Transverse colon (tissue), 4 donors: ENCODE data around the gene NPR3. TPM values are rescaled to one million over a fixed set of nuclear protein-coding genes. Genes with fewer than 3 reads are reported as not detected.

Experiments used
- DNase-seq: peaks from one replicate; pipeline ENCODE4 v3.0.0-alpha.2; 2019
- H3K27ac ChIP-seq, 4 donors: fragments of 200-600 bp; sonication (generic); 2 replicates each; pipeline ENCODE4 v1.5.1; 2016 to 2018; ENCODE audit warnings: inconsistent platforms in 4 of 4
- H3K27me3 ChIP-seq: fragments of 200-600 bp; sonication (generic); 2 replicates; pipeline ENCODE4 v1.5.1; 2017; ENCODE audit warnings: inconsistent platforms
- H3K36me3 ChIP-seq, 4 donors: fragments of 200-600 bp; sonication (generic); 2 replicates each; pipeline ENCODE4 v1.5.1; 2017 to 2019; ENCODE audit warnings: inconsistent platforms in 4 of 4
- H3K4me1 ChIP-seq, 4 donors: fragments of 200-600 bp; sonication (generic); 2 replicates each; pipeline ENCODE4 v1.5.1; 2017 to 2020; ENCODE audit warnings: inconsistent platforms in 4 of 4
- H3K4me3 ChIP-seq, 4 donors: fragments of 200-600 bp; sonication (generic); 1 replicate in 1 of 4; 2 replicates in 3 of 4; pipeline versions ENCODE4 v1.5.1 to v1.6.1; 2017 to 2019; ENCODE audit warnings: inconsistent platforms in 4 of 4
- H3K9me3 ChIP-seq, 2 donors: fragments of 200-600 bp; sonication (generic); 2 replicates each; pipeline ENCODE4 v1.5.1; 2017 to 2019; ENCODE audit warnings: inconsistent platforms in 2 of 2
- EP300 ChIP-seq: sonication (generic); formaldehyde crosslinking; IDR thresholded peaks from one replicate; pipeline ENCODE4 v1.6.1; 2017; ENCODE audit warnings: antibody characterized with exemption, low read depth
- POLR2A ChIP-seq: fragments of 450-650 bp; IDR thresholded peaks from one replicate; pipeline ENCODE4 v1.6.1; 2016; ENCODE audit warnings: antibody characterized with exemption, mild to moderate bottlenecking, moderate library complexity
- POLR2AphosphoS5 ChIP-seq, 3 donors: sonication (generic); formaldehyde crosslinking; IDR thresholded peaks; one replicate each; pipeline ENCODE4 v1.6.1; 2016; ENCODE audit warnings: antibody characterized with exemption in 3 of 3
- WGBS, 2 donors: methylation state at CpG; one replicate each; pipeline ENCODE4 v1.1.5; 2018; ENCODE audit warnings: low coverage in 1 of 2; 5-methylcytosine and 5-hydroxymethylcytosine counted together
- in situ Hi-C, 4 donors: fragments of 200-750 bp; cut with MboI; loops; one replicate each; pipeline versions ENCODE4 v1.15.0 to v1.15.1; 2017; ENCODE audit warnings: low sequenced_read_pairs in 3 of 4, low pct_ligation_motif_present in 1 of 4, low pct_unique_long_range_greater_than_20kb in 1 of 4
- intact Hi-C: fragments of 100-400 bp; cut with DNase I; formaldehyde crosslinking; loops from one replicate; pipeline ENCODE4 v1.15.1; 2023; ENCODE audit warnings: low total_unique reads
- total RNA-seq, 4 donors: library from RNA; depleted of rRNA; stranded (reverse); fragments of >200 nt; gene quantifications; one replicate each; pipeline ENCODE4 v1.1.0, GENCODE V29; 2016
- TF ChIP-seq, protein P1 (sequence below), 5 experiments: fragments of 200-600 bp in 3 of 5; fragments of 450-650 bp in 2 of 5; sonication (generic) in 3 of 5; IDR thresholded peaks; 1 replicate in 2 of 5; 2 replicates in 3 of 5; pipeline ENCODE4 v1.5.1; 2016 to 2017; ENCODE audit warnings: antibody characterized with exemption in 5 of 5, inconsistent platforms in 3 of 5, mild to moderate bottlenecking in 2 of 5, moderate library complexity in 1 of 5

The NPR3 gene
- total RNA-seq, 4 donors from 2014 or later, result 0.60 to 19.8 (median 3.8) TPM

GRCh38 chr5:32805971-32806638 lies 95.0 kb downstream of the NPR3 start:
- Histone ChIP-seq H3K4me3 (no peak overlapping the region), H3K9me3 (no peaks in the 10 kb centered on the region), H3K36me3 (no peaks in the 10 kb centered on the region), H3K27me3 (no peaks in the 10 kb centered on the region), H3K27ac (no peak overlapping the region), H3K4me1 (no peaks in the 10 kb centered on the region)
- TF ChIP-seq POLR2AphosphoS5 (IDR thresholded peaks at IDR 0.05) (no peak), EP300 (no peak)
- TF ChIP-seq, protein P1, sequence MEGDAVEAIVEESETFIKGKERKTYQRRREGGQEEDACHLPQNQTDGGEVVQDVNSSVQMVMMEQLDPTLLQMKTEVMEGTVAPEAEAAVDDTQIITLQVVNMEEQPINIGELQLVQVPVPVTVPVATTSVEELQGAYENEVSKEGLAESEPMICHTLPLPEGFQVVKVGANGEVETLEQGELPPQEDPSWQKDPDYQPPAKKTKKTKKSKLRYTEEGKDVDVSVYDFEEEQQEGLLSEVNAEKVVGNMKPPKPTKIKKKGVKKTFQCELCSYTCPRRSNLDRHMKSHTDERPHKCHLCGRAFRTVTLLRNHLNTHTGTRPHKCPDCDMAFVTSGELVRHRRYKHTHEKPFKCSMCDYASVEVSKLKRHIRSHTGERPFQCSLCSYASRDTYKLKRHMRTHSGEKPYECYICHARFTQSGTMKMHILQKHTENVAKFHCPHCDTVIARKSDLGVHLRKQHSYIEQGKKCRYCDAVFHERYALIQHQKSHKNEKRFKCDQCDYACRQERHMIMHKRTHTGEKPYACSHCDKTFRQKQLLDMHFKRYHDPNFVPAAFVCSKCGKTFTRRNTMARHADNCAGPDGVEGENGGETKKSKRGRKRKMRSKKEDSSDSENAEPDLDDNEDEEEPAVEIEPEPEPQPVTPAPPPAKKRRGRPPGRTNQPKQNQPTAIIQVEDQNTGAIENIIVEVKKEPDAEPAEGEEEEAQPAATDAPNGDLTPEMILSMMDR (IDR thresholded peaks at IDR 0.05), result no peak
- intact Hi-C loops (no loop called here), in situ Hi-C loops (no loop called here)
- WGBS, 2 donors, result 24 to 33% methylated on average over 5 to 6 of the region's 6 CpGs
- DNase-seq, result no peak

DNA sequence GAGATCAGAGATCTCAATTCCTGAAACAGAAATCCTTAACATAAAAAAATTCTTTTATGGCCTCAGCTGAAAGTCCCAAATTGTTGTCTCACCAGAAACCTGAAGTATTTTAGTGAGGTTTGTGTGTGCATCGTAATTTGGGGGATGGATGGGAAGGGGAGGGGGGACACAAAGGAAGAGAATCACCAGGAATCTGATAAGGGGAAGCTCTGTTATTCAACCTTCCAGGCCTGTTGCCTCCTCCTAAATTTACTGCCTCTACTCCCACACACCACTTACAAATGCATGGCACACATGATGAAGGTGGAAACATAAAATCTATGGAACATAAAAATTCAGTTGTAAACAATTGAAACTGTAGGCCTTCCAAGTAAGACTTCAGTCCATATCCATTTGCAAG lies 97.7 kb downstream of the NPR3 start:
- Histone ChIP-seq H3K4me3 (no peak overlapping the region), H3K27me3 (no peaks in the 10 kb centered on the region), H3K27ac (no peak overlapping the region), H3K36me3 (no peaks in the 10 kb centered on the region), H3K4me1 (no peaks in the 10 kb centered on the region), H3K9me3 (no peaks in the 10 kb centered on the region)
- intact Hi-C loops (no loop called here), in situ Hi-C loops (no loop called here)
- TF ChIP-seq POLR2AphosphoS5 (IDR thresholded peaks at IDR 0.05), result no peak
- no peak for TF ChIP-seq POLR2A
- WGBS, 2 donors, result 50% methylated on average over 1 of the region's 1 CpG; no CpG with 5 or more reads in 1 of the 2 donors
- DNase-seq, result no peak

DNA sequence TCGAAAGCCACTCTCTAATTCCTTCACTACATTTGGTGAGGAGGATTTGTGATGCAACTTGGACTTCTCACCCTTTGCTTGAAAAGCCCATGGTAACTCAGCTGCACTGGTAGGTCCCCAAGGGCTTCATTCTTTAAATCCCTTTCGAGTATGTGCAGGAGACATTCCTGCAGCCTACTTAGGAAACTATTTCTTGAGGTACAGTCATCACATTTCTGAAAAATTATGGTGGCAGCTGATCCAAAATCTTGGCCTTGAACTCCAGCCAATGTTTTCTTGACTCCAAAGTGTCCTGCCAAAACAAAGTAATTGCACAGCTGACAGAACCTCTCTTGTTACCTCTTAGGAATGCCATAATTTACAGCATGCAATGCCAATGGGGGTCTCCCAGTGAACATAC lies 99.7 kb downstream of the NPR3 start:
- 59 to 63% methylated on average over 2 of the region's 2 CpGs for WGBS, 2 donors
- in situ Hi-C loops, result no loop called here

GRCh38 chr5:32812399-32812798 lies 101.3 kb downstream of the NPR3 start:
- H3K4me3 ChIP-seq, result no peak overlapping the region
- H3K9me3 ChIP-seq, result no peaks in the 10 kb centered on the region
- intact Hi-C loops (no loop called here), in situ Hi-C loops (no loop called here)
- DNase-seq, result no peak
- H3K27ac ChIP-seq, result no peak overlapping the region
- TF ChIP-seq POLR2AphosphoS5 (IDR thresholded peaks at IDR 0.05), result no peak
- no peak for TF ChIP-seq POLR2A
- TF ChIP-seq EP300, result no peak
- TF ChIP-seq, protein P1 (IDR thresholded peaks at IDR 0.05), result no peak
- no peaks in the 10 kb centered on the region for H3K4me1 ChIP-seq
- H3K36me3 ChIP-seq, result no peaks in the 10 kb centered on the region
- no peaks in the 10 kb centered on the region for H3K27me3 ChIP-seq
- WGBS, 2 donors, result 85 to 100% methylated on average over 2 to 5 of the region's 5 CpGs

More for the DNA sequence above, 99.7 kb downstream of the NPR3 start:
- Histone ChIP-seq H3K9me3 (no peaks in the 10 kb centered on the region), H3K27me3 (no peaks in the 10 kb centered on the region), H3K4me1 (no peaks in the 10 kb centered on the region), H3K36me3 (no peaks in the 10 kb centered on the region), H3K4me3 (no peak overlapping the region), H3K27ac (no peak overlapping the region)
- TF ChIP-seq EP300, result no peak
- TF ChIP-seq POLR2A, result no peak
- TF ChIP-seq, protein P1 (IDR thresholded peaks at IDR 0.05), result no peak
- no peak for TF ChIP-seq POLR2AphosphoS5 (IDR thresholded peaks at IDR 0.05)
- intact Hi-C loops, result no loop called here
- no peak for DNase-seq

GRCh38 chr5:32814141-32814540 lies 103.0 kb downstream of the NPR3 start:
- in situ Hi-C loops, result no loop called here
- H3K27ac ChIP-seq, result no peak overlapping the region
- no peaks in the 10 kb centered on the region for H3K9me3 ChIP-seq
- TF ChIP-seq, protein P1 (IDR thresholded peaks at IDR 0.05), result no peak
- TF ChIP-seq POLR2AphosphoS5 (IDR thresholded peaks at IDR 0.05), result no peak
- no peak for DNase-seq
- intact Hi-C loops, result no loop called here
- H3K27me3 ChIP-seq, result no peaks in the 10 kb centered on the region
- no peaks in the 10 kb centered on the region for H3K36me3 ChIP-seq
- H3K4me1 ChIP-seq, result no peaks in the 10 kb centered on the region
- no peak overlapping the region for H3K4me3 ChIP-seq
